ENCODE measurements around the gene PC.

The PC gene

GRCh38 chr11:66882561-66883015 lies 75.6 kb downstream of the PC start:
- DNase-seq: no peak

DNA sequence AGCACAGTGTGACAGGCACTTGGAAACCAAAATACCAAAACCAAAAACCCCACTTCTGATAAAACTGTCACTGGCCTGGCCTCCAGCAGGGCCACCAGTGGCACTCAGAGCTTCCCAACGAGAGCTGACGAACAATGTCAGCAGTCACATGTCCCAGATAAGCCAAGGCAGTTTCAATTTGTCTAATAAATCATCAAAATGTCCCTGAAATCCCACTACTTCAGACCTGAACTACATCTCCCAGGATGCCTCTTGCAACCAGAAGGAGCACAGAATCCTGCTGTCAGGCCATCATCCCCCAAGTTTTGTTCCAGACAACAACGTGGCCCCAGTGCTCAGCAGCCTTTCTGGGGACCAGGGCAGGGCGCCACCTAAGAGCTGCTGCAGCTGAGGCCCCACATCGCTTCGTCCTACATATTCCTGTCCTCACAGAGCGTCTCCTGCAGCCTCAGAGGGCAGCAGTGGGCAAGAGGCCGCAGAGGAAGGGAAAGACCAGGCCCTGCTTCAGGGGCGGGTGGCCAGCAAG lies 76.2 kb downstream of the PC start:
- DNase-seq: no peak

DNA sequence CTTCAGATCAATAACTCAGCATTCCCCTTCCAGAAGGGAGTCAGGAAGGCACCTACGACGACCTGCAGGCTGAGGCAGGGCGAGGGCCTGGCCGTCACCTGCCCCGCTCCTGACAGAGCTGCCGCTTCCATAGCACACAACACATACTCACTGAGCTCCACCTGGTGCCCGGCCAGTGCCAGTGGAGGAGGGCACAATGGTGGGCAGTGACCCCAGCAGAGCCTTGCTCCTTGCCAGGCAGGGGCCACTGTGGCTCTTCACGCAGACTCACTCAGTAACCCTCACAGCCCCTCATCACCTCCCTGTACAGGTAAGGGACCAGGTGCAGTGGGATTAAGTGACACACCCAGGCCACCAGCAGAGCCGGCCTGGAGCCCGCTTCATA lies 76.7 kb downstream of the PC start:
- DNase-seq: no peak

- no peak for DNase-seq
Observed at GRCh38 chr11:66880496-66881450, 77.4 kb downstream of the PC start.

DNA sequence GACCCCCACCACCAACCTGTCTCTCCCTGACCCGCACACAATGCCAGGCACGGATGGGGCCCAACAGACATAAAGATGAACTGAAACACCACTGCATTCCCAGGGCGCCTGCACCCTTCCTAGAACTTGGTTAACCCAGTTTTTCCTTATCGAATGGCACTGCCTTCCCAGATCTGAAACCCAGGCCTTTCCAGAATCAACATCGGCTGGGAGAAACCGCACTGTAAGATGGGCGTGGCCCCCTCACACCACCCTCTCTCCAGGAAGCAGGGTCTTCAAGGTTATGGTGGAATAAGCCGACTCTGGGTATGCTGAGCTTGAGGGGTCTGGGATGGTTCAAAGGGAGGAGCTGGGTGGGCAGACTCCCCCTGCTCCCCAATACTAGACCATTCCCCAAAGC lies 78.2 kb downstream of the PC start:
- no peak for DNase-seq

DNA sequence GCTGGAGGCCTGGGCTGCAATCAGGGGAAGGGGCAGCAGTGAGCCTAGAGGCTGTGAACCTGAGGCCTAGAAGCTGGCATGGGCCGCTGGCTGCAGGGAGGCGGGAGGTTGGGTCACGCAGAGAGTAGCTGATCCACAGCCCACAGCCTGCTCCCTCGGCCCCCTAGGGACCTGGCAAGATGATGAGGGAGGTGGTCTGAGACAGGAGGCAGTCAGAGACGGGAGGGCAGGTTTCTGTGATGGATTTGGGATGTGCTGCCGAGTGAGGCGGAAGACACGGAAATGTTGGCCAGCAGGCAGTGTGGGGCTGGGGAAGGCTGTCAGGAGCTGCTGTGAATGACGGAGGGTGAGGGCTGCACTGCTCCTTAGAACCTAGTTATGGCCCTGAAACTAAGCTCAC lies 78.6 kb downstream of the PC start:
- no peak for DNase-seq

DNA sequence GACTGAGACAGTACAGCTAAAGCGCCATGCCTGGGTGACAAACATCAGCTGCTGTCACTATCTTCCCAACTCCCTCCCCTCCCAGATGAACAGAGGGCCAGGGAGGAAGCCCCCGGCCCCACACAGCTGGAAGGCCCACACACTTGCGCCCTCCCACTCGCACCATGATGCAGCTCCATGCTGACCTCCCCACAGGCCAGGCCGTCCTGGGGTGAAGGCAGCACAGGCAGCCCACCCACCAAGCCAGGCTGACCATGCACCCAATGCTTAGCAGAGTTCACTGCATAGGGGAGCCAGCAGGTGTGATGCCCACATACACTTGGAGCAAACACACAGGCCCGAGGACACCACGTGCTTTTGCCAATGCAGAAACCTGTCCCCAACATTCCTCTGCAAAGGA lies 79.2 kb downstream of the PC start:
- no peak for DNase-seq

DNA sequence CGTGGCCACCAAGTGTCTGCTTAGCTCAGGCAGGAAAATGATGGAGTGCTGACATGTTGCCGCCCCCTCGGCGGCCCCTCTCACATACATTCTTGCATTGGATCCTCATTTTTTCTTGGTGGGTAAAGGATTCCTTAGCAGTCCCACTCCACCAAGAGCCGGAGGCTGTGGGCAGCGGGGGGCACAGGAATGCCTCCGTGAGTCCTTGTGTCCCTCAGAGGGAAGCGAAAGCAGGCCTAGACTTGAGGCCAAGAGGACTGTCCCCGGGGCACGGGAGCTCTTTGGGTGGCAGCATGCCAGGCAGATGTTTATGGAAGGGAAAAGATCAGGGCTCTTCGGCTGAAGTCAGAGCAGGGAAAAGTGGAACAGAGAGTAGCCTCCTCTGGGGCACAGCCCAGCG lies 79.7 kb downstream of the PC start:
- DNase-seq: no peak

GRCh38 chr11:66877588-66878385 lies 80.4 kb downstream of the PC start:
- DNase-seq: no peak

DNA sequence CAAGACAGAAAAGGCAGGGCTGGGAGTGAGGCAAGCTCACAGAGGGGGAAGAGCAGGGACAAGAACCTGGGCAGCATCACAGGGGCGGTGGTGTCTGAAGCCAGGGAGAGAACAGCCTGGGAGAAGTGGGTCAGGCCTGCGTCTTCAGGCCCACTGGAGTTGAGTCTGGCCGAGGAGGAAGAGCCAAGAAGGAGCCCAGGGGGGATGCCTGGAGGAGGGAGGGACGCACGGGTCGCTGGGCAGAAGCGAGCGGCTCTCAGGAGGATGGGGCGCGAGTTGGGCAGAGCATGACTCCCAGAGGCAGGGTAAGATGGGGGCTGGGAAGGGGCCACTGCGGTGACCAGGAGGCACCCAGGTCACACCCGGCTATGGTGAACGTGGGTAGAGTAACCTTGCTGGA lies 82.8 kb downstream of the PC start:
- DNase-seq: no peak

- no peak for DNase-seq
Observed at GRCh38 chr11:66874232-66874631, 84.0 kb downstream of the PC start.

DNA sequence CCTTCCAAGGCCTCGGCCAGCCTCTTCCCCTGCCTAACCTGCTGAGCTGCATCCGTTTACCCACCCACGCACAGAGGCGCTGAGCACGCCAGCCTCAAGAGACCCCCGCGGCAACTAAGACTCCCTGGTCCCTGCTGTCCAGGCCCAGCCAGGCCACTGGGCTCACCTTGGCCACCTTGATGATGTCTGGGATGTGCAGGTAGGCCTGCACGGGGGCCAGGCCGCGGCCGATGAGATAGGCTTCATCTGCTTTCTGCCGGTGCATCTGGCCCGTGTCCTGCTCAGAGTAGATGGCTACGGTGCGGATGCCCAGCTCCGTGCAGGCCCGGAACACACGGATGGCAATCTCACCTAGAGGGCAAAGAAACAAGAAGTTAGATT lies 86.7 kb downstream of the PC start:
- no peak for DNase-seq

DNA sequence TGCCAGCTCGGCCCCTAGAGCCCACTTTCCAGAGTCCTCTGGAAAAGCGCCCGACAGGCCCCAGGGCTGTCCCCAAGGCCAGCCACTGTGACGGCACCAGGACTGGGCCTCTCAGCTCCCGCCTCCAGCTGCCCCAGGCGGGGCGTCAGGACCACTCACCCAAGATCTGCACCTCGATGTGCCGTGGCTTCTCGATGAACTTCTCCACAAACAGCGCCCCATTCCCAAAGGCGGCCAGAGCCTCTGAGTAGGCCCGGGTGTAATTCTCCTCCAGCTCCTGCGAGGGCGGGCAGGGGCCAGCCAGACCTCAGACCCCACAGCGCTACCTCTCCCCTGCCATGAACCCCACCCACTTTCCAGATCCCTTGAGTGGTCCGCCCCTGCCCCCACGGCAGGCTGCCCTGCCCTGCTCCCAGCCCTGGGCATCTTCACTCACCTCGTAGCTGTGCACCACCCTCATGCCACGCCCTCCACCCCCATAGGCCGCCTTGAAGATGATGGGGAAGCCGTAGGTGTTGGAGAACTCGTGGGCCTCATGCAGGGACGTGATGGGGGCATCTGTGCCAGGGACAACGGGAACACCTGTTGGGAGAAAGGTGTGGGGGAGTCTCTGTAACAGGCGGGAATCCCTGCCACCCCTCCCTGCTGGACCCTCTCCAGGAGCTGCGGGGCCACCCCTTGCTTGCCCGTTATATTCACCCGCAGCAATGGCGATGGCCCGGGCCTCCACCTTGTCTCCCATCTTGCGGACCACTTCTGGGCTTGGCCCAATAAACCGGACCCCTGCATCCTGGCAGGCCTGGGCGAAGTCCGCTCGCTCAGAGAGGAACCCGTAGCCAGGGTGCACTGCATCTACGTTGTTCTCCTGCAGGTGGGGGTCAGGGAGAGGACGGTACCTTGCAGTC lies 87.3 kb downstream of the PC start:
- DNase-seq: no peak

- DNase-seq: no peak
Observed at GRCh38 chr11:66870131-66870530, 88.1 kb downstream of the PC start.

- no peak for DNase-seq
Observed at GRCh38 chr11:66869567-66869870, 88.7 kb downstream of the PC start.

- peak; percentile 86 for DNase-seq
Observed at GRCh38 chr11:66868726-66869566, 89.2 kb downstream of the PC start.

- DNase-seq: no peak
Observed at GRCh38 chr11:66868082-66868725, 90.0 kb downstream of the PC start.

DNA sequence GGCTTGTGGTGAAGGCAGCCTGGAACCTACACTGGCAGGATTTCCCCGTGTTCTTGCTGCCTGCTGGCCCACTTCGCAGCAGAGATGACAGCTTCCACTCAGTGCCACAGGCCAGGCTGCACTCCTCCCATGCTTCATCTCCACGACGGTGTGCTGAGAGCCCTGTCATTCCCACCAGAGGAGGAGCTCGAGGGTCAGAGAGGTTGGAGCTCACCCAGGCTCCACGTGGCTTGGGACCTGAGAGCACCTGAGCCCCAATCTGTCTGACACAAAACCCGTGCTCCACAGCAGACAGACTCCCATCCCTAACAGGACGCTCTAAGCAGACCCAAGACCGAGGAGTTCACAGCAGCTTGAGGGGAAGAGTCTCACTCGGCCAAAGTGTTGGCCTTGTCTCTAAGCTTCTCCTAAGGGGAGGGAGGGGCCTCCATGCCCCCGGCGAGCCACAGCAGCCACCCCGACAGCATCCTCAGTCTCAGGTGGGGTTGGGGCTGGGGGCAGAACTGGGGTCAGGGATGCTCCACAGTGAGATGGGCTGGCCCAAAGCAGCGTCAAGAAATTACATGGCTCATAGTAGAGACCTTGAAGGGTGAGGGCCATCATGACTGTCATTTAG lies 90.7 kb downstream of the PC start:
- DNase-seq: no peak

DNA sequence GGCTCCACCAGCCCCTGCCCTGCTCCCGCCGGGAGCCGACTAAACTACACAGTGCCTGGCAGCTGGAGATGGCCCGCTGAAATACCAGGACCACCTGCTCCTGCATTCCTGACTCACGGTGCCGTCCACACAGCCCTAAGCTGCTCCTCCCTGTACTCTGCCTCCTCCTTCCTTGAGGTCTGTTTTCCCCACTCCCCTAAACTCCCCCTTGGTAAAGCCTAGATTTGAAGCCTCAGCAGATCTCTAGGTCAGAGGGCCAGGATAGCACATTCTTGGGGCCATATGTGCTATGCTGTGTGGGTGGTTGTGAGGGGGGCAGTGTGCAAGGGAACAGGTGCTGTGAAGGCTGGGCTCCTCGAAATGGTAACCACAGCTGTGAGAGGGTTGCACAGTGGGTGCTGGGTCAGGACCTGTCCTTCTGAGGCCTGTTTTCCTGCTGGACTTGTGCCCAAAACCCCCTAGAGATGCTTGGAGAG lies 91.6 kb downstream of the PC start:
- DNase-seq: no peak

GRCh38 chr11:66866007-66866406 lies 92.2 kb downstream of the PC start:
- DNase-seq: no peak

Data from activated naive CD4-positive, alpha-beta T cell treated with anti-CD3 and anti-CD28 coated beads, Interleukin-2, amount 50 U/mL, for 16 hours (primary cell).